ENCODE results near the gene FANCD2.
"Not testable (repeated sequence)": the region's sequence is repeated elsewhere in the genome, so short reads cannot be mapped to it uniquely, and the experiment has no call there.

FANCD2 gene

DNA sequence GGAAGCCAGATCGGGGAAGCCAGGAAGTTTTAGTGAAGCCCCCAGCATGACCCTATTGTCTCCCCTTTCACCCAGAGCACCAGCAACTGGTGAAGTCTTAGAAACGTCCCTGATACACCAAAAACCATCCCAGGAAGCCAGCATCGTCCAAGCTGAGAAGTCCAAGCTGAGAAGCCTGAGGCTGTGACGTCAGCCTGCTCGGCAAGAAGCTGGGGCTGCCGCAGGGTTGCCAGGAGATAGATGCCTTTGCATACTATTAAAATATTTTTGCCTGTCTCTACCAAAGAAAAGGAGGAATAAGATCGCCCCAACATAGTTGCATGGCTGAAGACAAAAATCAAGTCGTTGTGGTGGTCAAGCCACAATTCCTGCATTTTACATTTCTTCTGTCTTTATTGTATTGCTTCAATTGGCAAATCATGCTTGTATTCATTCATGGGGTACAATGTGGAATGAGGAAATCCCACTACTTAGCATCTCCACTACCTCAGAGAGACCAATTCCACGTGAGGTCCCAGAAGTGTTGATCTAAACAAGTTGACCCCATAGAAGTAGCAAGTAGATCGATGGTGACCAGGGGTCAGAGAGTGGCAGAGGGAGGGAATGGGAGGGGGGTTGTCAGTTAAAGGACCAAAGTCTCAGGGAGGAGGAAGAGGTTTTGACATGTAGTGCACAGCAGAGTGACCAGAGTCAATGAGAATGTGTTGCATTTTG is 20.0 kb upstream of the FANCD2 start:
- Histone ChIP-seq H3K4me3 (ENCODE audit: low read length) (no peak overlapping the region), H3K4me1 (ENCODE audit: control insufficient read depth, insufficient read depth, low read length) (peaks cover 14% of the 10 kb centered on the region), H3K9me3 (replicated peaks; ENCODE audit: low read length) (no peaks in the 10 kb centered on the region), H3K36me3 (ENCODE audit: insufficient read depth, low read length) (no peaks in the 10 kb centered on the region), H3K9ac (ENCODE audit: low read depth, low read length) (no peak overlapping the region), H3K4me2 (ENCODE audit: low read length) (no peak overlapping the region), H3K27me3 (ENCODE audit: control insufficient read depth, insufficient read depth, low read length) (no peaks in the 10 kb centered on the region)

- Histone ChIP-seq H3K36me3 (ENCODE audit: insufficient read depth, low read length) (no peaks in the 10 kb centered on the region), H3K9me3 (replicated peaks; ENCODE audit: low read length) (no peaks in the 10 kb centered on the region), H3K27me3 (ENCODE audit: control insufficient read depth, insufficient read depth, low read length) (no peaks in the 10 kb centered on the region)
Measured at GRCh38 chr3:10006762-10007090, 19.5 kb upstream of the FANCD2 start.

DNA sequence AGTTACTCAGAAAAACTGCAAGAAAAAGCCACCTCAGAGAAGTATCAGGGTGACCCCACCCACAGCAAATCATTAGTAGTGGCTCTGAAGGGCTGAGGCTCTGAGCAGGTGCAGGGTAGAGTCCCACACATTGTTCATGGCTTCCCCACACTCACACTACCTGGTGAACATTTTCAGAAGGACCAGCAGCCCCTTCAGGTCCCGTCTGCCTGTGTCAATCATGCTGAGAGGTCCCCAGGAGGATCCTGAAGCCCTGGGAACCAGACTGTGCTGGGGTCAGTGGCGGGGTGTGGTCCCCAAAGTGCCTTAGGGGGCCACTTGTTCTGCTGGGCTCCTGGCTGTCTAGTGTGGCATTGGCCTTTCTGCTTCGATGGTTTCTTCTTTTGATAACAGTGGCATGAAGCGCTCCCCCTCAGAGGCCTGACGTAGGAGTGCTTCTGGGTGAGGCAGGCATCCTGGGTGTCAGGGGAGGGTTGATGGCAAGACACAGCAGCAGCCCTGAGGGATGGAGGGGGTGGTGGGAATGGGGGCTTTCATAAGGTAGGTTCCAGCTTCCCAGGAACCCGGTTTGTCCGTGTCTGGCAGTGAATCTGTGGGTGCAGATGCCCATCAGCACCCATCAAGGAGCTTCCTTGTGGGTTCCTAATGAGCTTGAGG is 19.0 kb upstream of the FANCD2 start:
- H3K4me2 ChIP-seq (ENCODE audit: low read length) = no peak overlapping the region
- no peak overlapping the region for H3K9ac ChIP-seq (ENCODE audit: low read depth, low read length)
- no peaks in the 10 kb centered on the region for H3K36me3 ChIP-seq (ENCODE audit: insufficient read depth, low read length)

More at GRCh38 chr3:10006762-10007090, 19.5 kb upstream of the FANCD2 start:
- no peak overlapping the region for H3K9ac ChIP-seq (ENCODE audit: low read depth, low read length)
- peaks cover 19% of the 10 kb centered on the region for H3K4me1 ChIP-seq (ENCODE audit: control insufficient read depth, insufficient read depth, low read length)
- no peak overlapping the region for H3K4me2 ChIP-seq (ENCODE audit: low read length)
- H3K4me3 ChIP-seq (ENCODE audit: low read length) = no peak overlapping the region

DNA sequence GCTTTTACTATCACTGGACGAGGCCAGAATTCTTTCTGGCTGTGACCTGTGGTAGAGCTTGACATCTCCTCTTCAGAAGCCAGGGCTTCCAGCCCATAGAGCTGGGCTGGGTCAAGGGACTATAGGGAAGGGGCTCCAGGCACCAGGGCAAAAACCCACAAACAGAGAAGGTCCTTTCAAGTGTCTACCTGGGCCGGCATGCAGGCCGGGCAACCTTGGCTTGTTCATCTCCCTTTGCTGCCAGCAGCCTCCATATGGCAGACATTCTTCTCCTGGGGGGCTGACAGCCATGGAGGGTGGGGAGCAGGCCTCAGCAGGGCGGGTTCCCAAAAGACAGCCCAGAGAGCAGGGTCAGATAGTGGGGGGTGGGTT is 18.0 kb upstream of the FANCD2 start:
- not testable (repeated sequence) for H3K9me3 ChIP-seq (replicated peaks; ENCODE audit: low read length); H3K27me3 ChIP-seq (ENCODE audit: control insufficient read depth, insufficient read depth, low read length); H3K4me2 ChIP-seq (ENCODE audit: low read length); H3K4me3 ChIP-seq (ENCODE audit: low read length); H3K36me3 ChIP-seq (ENCODE audit: insufficient read depth, low read length); H3K9ac ChIP-seq (ENCODE audit: low read depth, low read length)
- peaks cover 21% of the 10 kb centered on the region for H3K4me1 ChIP-seq (ENCODE audit: control insufficient read depth, insufficient read depth, low read length)

More for the DNA sequence above, 19.0 kb upstream of the FANCD2 start:
- Histone ChIP-seq H3K9me3 (replicated peaks; ENCODE audit: low read length) (no peaks in the 10 kb centered on the region), H3K4me1 (ENCODE audit: control insufficient read depth, insufficient read depth, low read length) (peaks cover 21% of the 10 kb centered on the region), H3K4me3 (ENCODE audit: low read length) (no peak overlapping the region), H3K27me3 (ENCODE audit: control insufficient read depth, insufficient read depth, low read length) (no peaks in the 10 kb centered on the region)

DNA sequence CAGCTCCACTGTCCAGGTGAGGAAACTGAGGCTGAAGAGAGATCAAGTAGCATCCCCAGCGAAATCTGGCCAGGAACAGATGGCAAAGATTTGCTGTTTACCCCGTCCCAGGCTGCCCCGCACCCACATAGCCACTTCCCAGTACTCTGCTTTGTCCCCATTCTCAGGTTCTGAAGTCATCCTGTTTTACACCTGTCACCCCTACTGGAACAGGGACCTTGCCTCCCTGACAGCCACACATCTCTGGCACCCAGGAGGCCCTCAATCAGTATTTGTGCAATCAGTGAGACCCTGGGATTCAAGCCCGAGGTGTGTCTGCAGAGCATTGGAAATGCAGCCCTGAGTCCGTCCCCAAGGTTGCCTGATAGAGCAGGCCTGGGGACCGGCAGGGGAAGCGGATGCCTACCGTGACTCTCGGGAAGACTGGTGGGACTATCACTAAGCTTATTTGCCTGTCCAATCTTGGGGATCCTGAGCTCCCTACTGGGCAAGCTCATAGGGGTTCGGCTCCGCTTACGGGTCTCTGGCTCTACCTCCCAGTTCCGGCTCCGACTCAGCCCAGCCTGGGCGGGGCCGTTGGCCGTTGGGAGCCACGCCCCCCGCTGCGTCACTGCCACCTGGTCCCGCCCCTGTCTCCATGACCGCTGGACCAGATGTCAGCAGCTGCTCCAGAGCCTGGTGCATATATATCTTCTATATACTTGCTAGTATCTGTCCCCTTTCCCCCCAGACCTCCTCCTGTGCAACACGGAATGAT is 17.5 kb upstream of the FANCD2 start:
- H3K4me3 ChIP-seq (ENCODE audit: low read length) = peak overlapping the region; percentile 74
- peak overlapping the region; percentile 86 for H3K4me2 ChIP-seq (ENCODE audit: low read length)
- peak overlapping the region; percentile 58 for H3K9ac ChIP-seq (ENCODE audit: low read depth, low read length)
- no peaks in the 10 kb centered on the region for H3K36me3 ChIP-seq (ENCODE audit: insufficient read depth, low read length)
- no peaks in the 10 kb centered on the region for H3K27me3 ChIP-seq (ENCODE audit: control insufficient read depth, insufficient read depth, low read length)
- H3K9me3 ChIP-seq (replicated peaks; ENCODE audit: low read length) = no peaks in the 10 kb centered on the region
- H3K4me1 ChIP-seq (ENCODE audit: control insufficient read depth, insufficient read depth, low read length) = peaks cover 21% of the 10 kb centered on the region

- no peaks in the 10 kb centered on the region for H3K36me3 ChIP-seq (ENCODE audit: insufficient read depth, low read length)
- no peaks in the 10 kb centered on the region for H3K9me3 ChIP-seq (replicated peaks; ENCODE audit: low read length)
- H3K27me3 ChIP-seq (ENCODE audit: control insufficient read depth, insufficient read depth, low read length) = no peaks in the 10 kb centered on the region
- peaks cover 27% of the 10 kb centered on the region for H3K4me1 ChIP-seq (ENCODE audit: control insufficient read depth, insufficient read depth, low read length)
- H3K4me3 ChIP-seq (ENCODE audit: low read length) = peak overlapping the region; percentile 84
- H3K4me2 ChIP-seq (ENCODE audit: low read length) = peak overlapping the region; percentile 88
- H3K9ac ChIP-seq (ENCODE audit: low read depth, low read length) = peak overlapping the region; percentile 76
Measured at GRCh38 chr3:10010421-10010877, 15.8 kb upstream of the FANCD2 start.

- H3K4me3 ChIP-seq (ENCODE audit: low read length) = peak overlapping the region; percentile 84
- H3K9ac ChIP-seq (ENCODE audit: low read depth, low read length) = peak overlapping the region; percentile 76
- no peaks in the 10 kb centered on the region for H3K27me3 ChIP-seq (ENCODE audit: control insufficient read depth, insufficient read depth, low read length)
- peaks cover 32% of the 10 kb centered on the region for H3K4me1 ChIP-seq (ENCODE audit: control insufficient read depth, insufficient read depth, low read length)
- no peaks in the 10 kb centered on the region for H3K36me3 ChIP-seq (ENCODE audit: insufficient read depth, low read length)
- peak overlapping the region; percentile 88 for H3K4me2 ChIP-seq (ENCODE audit: low read length)
- H3K9me3 ChIP-seq (replicated peaks; ENCODE audit: low read length) = no peaks in the 10 kb centered on the region
Measured at GRCh38 chr3:10010878-10011465, 15.3 kb upstream of the FANCD2 start.

DNA sequence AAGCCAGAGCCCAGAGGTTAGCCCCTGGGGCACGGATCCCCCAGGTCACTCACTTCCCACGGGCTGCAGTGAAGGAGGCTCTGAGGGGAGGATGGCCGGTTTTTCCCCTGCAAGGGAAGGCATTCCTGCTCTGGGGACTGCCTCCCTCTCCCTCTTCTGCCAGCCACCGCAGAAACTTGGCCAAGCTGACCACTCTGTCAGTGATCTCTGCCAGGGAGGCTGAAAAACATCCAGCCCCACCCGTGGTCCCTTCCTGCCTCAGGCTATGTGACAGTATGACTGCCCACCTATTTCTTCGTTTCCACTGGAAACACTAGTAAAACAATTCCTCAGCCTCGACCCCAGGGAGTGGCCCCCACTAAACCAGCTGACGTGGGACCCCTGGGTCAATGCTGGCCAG is 14.6 kb upstream of the FANCD2 start:
- Histone ChIP-seq H3K4me3 (ENCODE audit: low read length) (peak overlapping the region; percentile 63), H3K9ac (ENCODE audit: low read depth, low read length) (no peak overlapping the region), H3K9me3 (replicated peaks; ENCODE audit: low read length) (no peaks in the 10 kb centered on the region), H3K4me2 (ENCODE audit: low read length) (peak overlapping the region; percentile 88), H3K27me3 (ENCODE audit: control insufficient read depth, insufficient read depth, low read length) (no peaks in the 10 kb centered on the region), H3K36me3 (ENCODE audit: insufficient read depth, low read length) (no peaks in the 10 kb centered on the region), H3K4me1 (ENCODE audit: control insufficient read depth, insufficient read depth, low read length) (peaks cover 35% of the 10 kb centered on the region)

DNA sequence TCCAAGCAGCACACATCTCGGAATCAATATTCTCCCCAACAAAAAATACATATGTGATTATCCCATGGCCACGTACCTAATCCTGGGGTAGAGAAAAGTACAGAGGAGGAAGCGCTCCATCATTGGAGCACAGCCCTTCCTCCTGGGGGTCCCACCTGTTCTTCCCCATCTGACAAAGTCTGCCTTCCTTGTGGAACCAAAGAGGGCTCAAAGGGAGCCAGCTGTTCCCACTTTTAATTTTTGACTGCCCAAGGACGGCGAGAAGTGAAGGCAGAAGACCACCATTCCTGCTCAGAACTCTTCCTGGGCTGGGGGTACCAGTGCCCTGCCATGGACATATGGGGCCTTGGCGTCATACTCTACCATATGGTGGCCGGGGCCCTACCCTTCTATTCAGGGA is 14.1 kb upstream of the FANCD2 start:
- peaks cover 35% of the 10 kb centered on the region for H3K4me1 ChIP-seq (ENCODE audit: control insufficient read depth, insufficient read depth, low read length)
- H3K36me3 ChIP-seq (ENCODE audit: insufficient read depth, low read length) = no peaks in the 10 kb centered on the region
- no peaks in the 10 kb centered on the region for H3K9me3 ChIP-seq (replicated peaks; ENCODE audit: low read length)
- no peak overlapping the region for H3K9ac ChIP-seq (ENCODE audit: low read depth, low read length)
- H3K27me3 ChIP-seq (ENCODE audit: control insufficient read depth, insufficient read depth, low read length) = no peaks in the 10 kb centered on the region
- no peak overlapping the region for H3K4me3 ChIP-seq (ENCODE audit: low read length)
- H3K4me2 ChIP-seq (ENCODE audit: low read length) = no peak overlapping the region

DNA sequence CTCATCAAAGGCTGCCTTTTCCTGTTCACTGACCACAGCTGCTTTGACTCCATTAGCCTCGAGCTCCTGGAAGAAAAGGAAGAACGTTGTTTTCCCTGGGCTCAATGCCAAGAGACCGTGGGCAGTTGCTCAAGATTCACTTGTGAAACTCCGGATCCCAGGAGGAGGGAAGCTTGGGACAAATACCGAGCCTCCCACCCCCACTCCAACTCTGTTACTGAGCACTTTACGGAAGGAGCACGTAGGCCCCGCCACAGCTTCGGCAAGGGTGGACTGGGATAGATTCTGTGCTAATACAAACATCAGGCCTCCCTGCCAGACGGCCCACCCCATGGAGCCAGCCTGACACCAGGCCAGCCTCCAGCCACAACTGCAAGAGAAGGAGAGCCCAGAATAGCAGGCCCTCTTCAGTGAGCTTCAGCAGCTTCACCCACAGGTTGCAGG is 10.8 kb upstream of the FANCD2 start:
- H3K4me2 ChIP-seq (ENCODE audit: low read length) = peak overlapping the region; percentile 57
- peaks cover 37% of the 10 kb centered on the region for H3K4me1 ChIP-seq (ENCODE audit: control insufficient read depth, insufficient read depth, low read length)
- no peak overlapping the region for H3K4me3 ChIP-seq (ENCODE audit: low read length)
- H3K36me3 ChIP-seq (ENCODE audit: insufficient read depth, low read length) = peaks cover 11% of the 10 kb centered on the region
- no peaks in the 10 kb centered on the region for H3K27me3 ChIP-seq (ENCODE audit: control insufficient read depth, insufficient read depth, low read length)
- H3K9ac ChIP-seq (ENCODE audit: low read depth, low read length) = peak overlapping the region; percentile 54
- H3K9me3 ChIP-seq (replicated peaks; ENCODE audit: low read length) = no peaks in the 10 kb centered on the region

DNA sequence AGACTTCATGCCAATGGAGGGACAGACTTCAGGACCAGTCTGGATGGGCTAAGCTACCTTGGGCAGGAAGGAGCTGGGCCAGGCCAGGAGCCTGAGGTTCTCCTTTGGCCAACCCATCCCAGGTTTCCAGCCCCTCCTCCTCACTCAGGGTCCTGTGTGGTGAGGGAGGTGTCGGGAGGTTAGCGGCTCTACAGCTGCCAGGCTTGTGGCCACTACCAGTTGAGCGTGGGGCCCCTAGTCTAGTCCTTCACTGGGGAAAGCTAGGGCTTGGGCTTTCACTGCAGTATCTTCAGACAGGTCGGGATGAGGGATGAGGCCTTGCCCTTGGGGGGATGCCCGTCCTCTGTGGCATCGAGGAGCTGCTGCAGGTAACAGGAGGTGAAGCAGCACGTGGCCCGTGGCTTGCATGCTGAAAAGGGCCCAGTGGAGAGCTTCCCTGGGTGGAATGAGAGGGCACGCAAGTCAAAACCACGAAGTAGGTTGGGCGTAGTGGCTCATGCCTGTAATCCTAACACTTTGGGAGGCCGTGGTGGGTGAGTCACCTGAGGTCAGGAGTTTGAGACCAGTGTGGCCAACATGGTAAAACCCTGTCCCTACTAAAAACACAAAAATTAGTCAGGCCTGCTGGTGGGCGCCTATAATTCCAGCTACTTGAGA is 8.5 kb upstream of the FANCD2 start:
- H3K9me3 ChIP-seq (replicated peaks; ENCODE audit: low read length) = no peaks in the 10 kb centered on the region
- no peak overlapping the region for H3K4me2 ChIP-seq (ENCODE audit: low read length)
- no peaks in the 10 kb centered on the region for H3K27me3 ChIP-seq (ENCODE audit: control insufficient read depth, insufficient read depth, low read length)
- peaks cover 25% of the 10 kb centered on the region for H3K4me1 ChIP-seq (ENCODE audit: control insufficient read depth, insufficient read depth, low read length)
- peaks cover 32% of the 10 kb centered on the region for H3K36me3 ChIP-seq (ENCODE audit: insufficient read depth, low read length)
- no peak overlapping the region for H3K4me3 ChIP-seq (ENCODE audit: low read length)
- no peak overlapping the region for H3K9ac ChIP-seq (ENCODE audit: low read depth, low read length)

All from skeletal muscle satellite cell (primary cell).